Osteoblast (primary cell): ENCODE data around the gene EOMES. TPM values are rescaled to one million over a fixed set of nuclear protein-coding genes. Genes with fewer than 3 reads are reported as not detected.
A peak's percentile ranks its signal among the peaks of the same experiment; 100 is the strongest.

ENCODE experiments used
- DNase-seq: peaks from one replicate; pipeline ENCODE4 v3.0.0; 2011; ENCODE audit warnings: low spot score, mixed read lengths; ENCODE audit not compliant: insufficient read length; ENCODE audit errors: missing footprints
- H2AFZ ChIP-seq: 2 replicates; pipeline ENCODE4 v1.6.0; 2011; ENCODE audit warnings: mild to moderate bottlenecking, low read length
- H3K27ac ChIP-seq: 2 replicates; pipeline ENCODE4 v1.5.1; 2011; ENCODE audit warnings: mild to moderate bottlenecking, low read depth, low read length, moderate library complexity
- H3K27me3 ChIP-seq: 2 replicates; pipeline ENCODE4 v1.6.0; 2012; ENCODE audit warnings: mild to moderate bottlenecking, control low read depth, inconsistent platforms, low read length, moderate library complexity; ENCODE audit not compliant: insufficient read depth
- H3K36me3 ChIP-seq: 2 replicates; pipeline ENCODE4 v1.5.1; 2011; ENCODE audit warnings: mild to moderate bottlenecking, low read length, control low read depth, moderate library complexity; ENCODE audit not compliant: insufficient read depth
- H3K4me1 ChIP-seq: 2 replicates; pipeline ENCODE4 v1.5.1; 2011; ENCODE audit warnings: mild to moderate bottlenecking, low read length, control low read depth, moderate library complexity; ENCODE audit not compliant: insufficient read depth
- H3K4me2 ChIP-seq: 2 replicates; pipeline ENCODE4 v1.6.0; 2011; ENCODE audit warnings: mild to moderate bottlenecking, low read length; ENCODE audit not compliant: insufficient read depth
- H3K4me3 ChIP-seq: fragments of 200-600 bp; sonication (generic); 3 replicates; pipeline ENCODE4 v1.5.1; 2012; ENCODE audit warnings: mild to moderate bottlenecking, low read length, inconsistent platforms; ENCODE audit not compliant: insufficient read depth
- H3K79me2 ChIP-seq: 2 replicates; pipeline ENCODE4 v1.6.0; 2012; ENCODE audit warnings: mild to moderate bottlenecking, low read length, control low read depth, inconsistent platforms; ENCODE audit not compliant: insufficient read depth
- H3K9me3 ChIP-seq: 2 replicates; pipeline ENCODE4 v1.5.1; 2011; ENCODE audit warnings: low read depth, low read length, control low read depth
- H4K20me1 ChIP-seq: 2 replicates; pipeline ENCODE4 v1.6.0; 2012; ENCODE audit warnings: mild to moderate bottlenecking, low read length, control low read depth; ENCODE audit not compliant: insufficient read depth
- CTCF ChIP-seq: IDR thresholded peaks from 2 replicates; pipeline ENCODE4 v1.5.1; 2011; ENCODE audit warnings: mild to moderate bottlenecking, low read depth, low read length, moderate library complexity; ENCODE audit errors: extremely low read depth
- total RNA-seq: library from RNA; depleted of rRNA; stranded (reverse); fragments of >200 nt; gene quantifications from 2 replicates; pipeline ENCODE4 v1.2.3, GENCODE V29; 2012

Gene EOMES
- total RNA-seq, 1 donor: under 0.01 TPM

GRCh38 chr3:27688053-27688452 lies 34.1 kb downstream of the EOMES start:
- Histone ChIP-seq H4K20me1 (no peaks in the 10 kb centered on the region), H3K4me3 (no peak overlapping the region), H3K4me1 (peaks cover 16% of the 10 kb centered on the region), H3K4me2 (no peak overlapping the region), H3K9me3 (no peaks in the 10 kb centered on the region), H3K27ac (no peak overlapping the region), H3K79me2 (no peaks in the 10 kb centered on the region), H2AFZ (no peak overlapping the region), H3K27me3 (no peaks in the 10 kb centered on the region), H3K36me3 (no peaks in the 10 kb centered on the region)
- no peak for DNase-seq
- no peak for TF ChIP-seq CTCF

GRCh38 chr3:27686642-27687041 lies 35.5 kb downstream of the EOMES start:
- Histone ChIP-seq H3K4me3 (no peak overlapping the region), H4K20me1 (no peaks in the 10 kb centered on the region), H3K36me3 (no peaks in the 10 kb centered on the region), H3K9me3 (no peaks in the 10 kb centered on the region), H3K4me1 (peaks cover 17% of the 10 kb centered on the region), H3K79me2 (no peaks in the 10 kb centered on the region), H3K27me3 (no peaks in the 10 kb centered on the region), H2AFZ (no peak overlapping the region), H3K4me2 (peak overlapping the region; percentile 13), H3K27ac (peak overlapping the region; percentile 59)
- no peak for TF ChIP-seq CTCF
- no peak for DNase-seq

GRCh38 chr3:27685474-27685873 lies 36.6 kb downstream of the EOMES start:
- no peak for DNase-seq
- no peak overlapping the region for H2AFZ ChIP-seq
- no peak for TF ChIP-seq CTCF
- no peaks in the 10 kb centered on the region for H4K20me1 ChIP-seq
- H3K4me1 ChIP-seq: peaks cover 28% of the 10 kb centered on the region
- H3K36me3 ChIP-seq: no peaks in the 10 kb centered on the region
- H3K4me2 ChIP-seq: no peak overlapping the region
- H3K27me3 ChIP-seq: no peaks in the 10 kb centered on the region
- H3K4me3 ChIP-seq: no peak overlapping the region
- H3K9me3 ChIP-seq: no peaks in the 10 kb centered on the region
- H3K79me2 ChIP-seq: no peaks in the 10 kb centered on the region
- peak overlapping the region; percentile 59 for H3K27ac ChIP-seq

GRCh38 chr3:27684302-27684701 lies 37.8 kb downstream of the EOMES start:
- Histone ChIP-seq H2AFZ (no peak overlapping the region), H3K9me3 (no peaks in the 10 kb centered on the region), H3K36me3 (no peaks in the 10 kb centered on the region), H3K27me3 (no peaks in the 10 kb centered on the region), H4K20me1 (no peaks in the 10 kb centered on the region), H3K79me2 (no peaks in the 10 kb centered on the region), H3K4me3 (no peak overlapping the region), H3K27ac (no peak overlapping the region), H3K4me2 (no peak overlapping the region), H3K4me1 (peaks cover 35% of the 10 kb centered on the region)
- TF ChIP-seq CTCF: no peak
- DNase-seq: no peak
